NCI-H2227 (cell line): ENCODE results near the gene FAHD1.

Experiments used
- DNase-seq: peaks from one replicate; lab custom pipeline; 2025; ENCODE audit not compliant: unreplicated experiment; lab: John Stamatoyannopoulos, UW

Gene FAHD1

GRCh38 chr16:1826691-1827573 is at the start of gene FAHD1, which contains the start of gene HAGH:
FAHD1 (plus strand) TSS chr16:1827206; CDS start chr16:1827239, 33 bp downstream.
HAGH (minus strand) TSS chr16:1826825; CDS start chr16:1826787, 38 bp downstream.
- DNase-seq, result peak; percentile 96

GRCh38 chr16:1777375-1778199 is 49.4 kb upstream of the FAHD1 start:
- no peak for DNase-seq

- no peak for DNase-seq
Observed at GRCh38 chr16:1778200-1779179, 48.5 kb upstream of the FAHD1 start.

- DNase-seq, result no peak
Observed at GRCh38 chr16:1779234-1779701, 47.7 kb upstream of the FAHD1 start.

GRCh38 chr16:1779741-1780676 is 47.0 kb upstream of the FAHD1 start:
- no peak for DNase-seq

- no peak for DNase-seq
Observed at GRCh38 chr16:1780677-1781072, 46.3 kb upstream of the FAHD1 start.

GRCh38 chr16:1781254-1781653 is 45.8 kb upstream of the FAHD1 start:
- DNase-seq, result no peak

GRCh38 chr16:1781758-1782407 is 45.1 kb upstream of the FAHD1 start:
- peak; percentile 67 for DNase-seq

GRCh38 chr16:1782408-1783264 is 44.4 kb upstream of the FAHD1 start, which contains the start of the genes NUBP2 and SPSB3:
NUBP2 (plus strand) TSS chr16:1782960; CDS start chr16:1783021, 61 bp downstream.
SPSB3 (minus strand) TSS chr16:1782571; CDS start chr16:1781483, 1,088 bp downstream.
- peak; percentile 100 for DNase-seq

- DNase-seq, result no peak
Observed at GRCh38 chr16:1784977-1785845, 41.8 kb upstream of the FAHD1 start.

- DNase-seq, result no peak
Observed at GRCh38 chr16:1785846-1786170, 41.2 kb upstream of the FAHD1 start.

GRCh38 chr16:1786242-1787055 is 40.6 kb upstream of the FAHD1 start:
- no peak for DNase-seq

GRCh38 chr16:1787056-1787321 is 40.0 kb upstream of the FAHD1 start:
- no peak for DNase-seq

- no peak for DNase-seq
Observed at GRCh38 chr16:1787322-1788094, 39.5 kb upstream of the FAHD1 start.

GRCh38 chr16:1788095-1788707 is 38.8 kb upstream of the FAHD1 start:
- DNase-seq, result no peak
